Stomach (tissue), 9 donors: ENCODE measurements around the gene CCDC144A. TPM values are rescaled to one million over a fixed set of nuclear protein-coding genes. Genes with fewer than 3 reads are reported as not detected.
"Not testable (repeated sequence)": the region's sequence is repeated elsewhere in the genome, so short reads cannot be mapped to it uniquely, and the experiment has no call there.

ENCODE experiments used
- DNase-seq, 2 donors: peaks; one replicate each; pipeline versions ENCODE4 v3.0.0 to v3.0.0-alpha.2; 2013 to 2019
- H3K27ac ChIP-seq, 5 donors: fragments of 200-600 bp in 4 of 5; sonication (generic) in 4 of 5; one replicate each; pipeline ENCODE4 v1.5.1; 2013 to 2019; ENCODE audit warnings: mild to moderate bottlenecking in 1 of 5, moderate library complexity in 1 of 5
- H3K27me3 ChIP-seq, 3 donors: fragments of 200-600 bp; sonication (generic); one replicate each; pipeline ENCODE4 v1.5.1; 2017 to 2019; ENCODE audit warnings: mixed run types in 1 of 3
- H3K36me3 ChIP-seq, 4 donors: fragments of 200-600 bp; sonication (generic); 1 replicate in 3 of 4; 2 replicates in 1 of 4; pipeline ENCODE4 v1.5.1; 2016 to 2019
- H3K4me1 ChIP-seq, 4 donors: fragments of 200-600 bp; sonication (generic); one replicate each; pipeline ENCODE4 v1.5.1; 2016 to 2019
- H3K4me3 ChIP-seq, 4 donors: fragments of 200-600 bp; sonication (generic) in 3 of 4; one replicate each; pipeline ENCODE4 v1.5.1; 2016 to 2019; ENCODE audit warnings: mild to moderate bottlenecking in 1 of 4
- H3K9me3 ChIP-seq, 4 donors: fragments of 200-600 bp; sonication (generic); one replicate each; pipeline ENCODE4 v1.5.1; 2016 to 2019
- EP300 ChIP-seq: sonication (generic); formaldehyde crosslinking; IDR thresholded peaks from one replicate; pipeline ENCODE4 v1.6.1; 2017; ENCODE audit warnings: antibody characterized with exemption
- POLR2A ChIP-seq, 4 donors: fragments of 450-650 bp; IDR thresholded peaks; one replicate each; pipeline ENCODE4 v1.6.1; 2016; ENCODE audit warnings: antibody characterized with exemption in 4 of 4, control low read depth in 2 of 4, mild to moderate bottlenecking in 1 of 4, moderate library complexity in 1 of 4
- POLR2AphosphoS5 ChIP-seq, 3 donors: sonication (generic); formaldehyde crosslinking; IDR thresholded peaks; one replicate each; pipeline ENCODE4 v1.6.1; 2016; ENCODE audit warnings: antibody characterized with exemption in 3 of 3
- WGBS, 5 donors: extraction: QIAGEN DNeasy Blood & Tissue Kit in 3 of 5; methylation state at CpG; one replicate each; pipeline versions ENCODE4 v1.1.5 to v1.1.7; 2013 to 2018; 5-methylcytosine and 5-hydroxymethylcytosine counted together
- intact Hi-C: fragments of 100-400 bp; cut with DNase I; formaldehyde crosslinking; loops from one replicate; pipeline ENCODE4 v1.15.1; 2023; ENCODE audit warnings: low total_unique reads
- polyA plus RNA-seq, 3 donors: library from polyadenylated mRNA; stranded (reverse); fragments of 200-250 nt; gene quantifications; one replicate each; pipeline ENCODE4 v1.2.3, GENCODE V29; 2013
- total RNA-seq, 5 donors: library from RNA; depleted of rRNA; stranded (reverse); fragments of >200 nt; gene quantifications; one replicate each; pipeline versions ENCODE4 v1.1.0 to v1.2.3, GENCODE V29; 2014 to 2016
- TF ChIP-seq, protein P1 (sequence below), 7 experiments: fragments of 450-650 bp in 4 of 7; fragments of 200-600 bp in 3 of 7; sonication (generic) in 3 of 7; IDR thresholded peaks; one replicate each; pipeline ENCODE4 v1.5.1; 2016 to 2019; ENCODE audit warnings: antibody characterized with exemption in 7 of 7, control low read depth in 2 of 7, mild to moderate bottlenecking in 1 of 7
- donor health status: healthy with polysubstance abuse.
- donor health status: Bipolar disorder and iron deficiency.
- donor health status: healthy.

CCDC144A gene
- total and polyA plus RNA-seq, 8 donors = 0.23 to 70.1 (median 2.9) TPM; not detected in 2

DNA sequence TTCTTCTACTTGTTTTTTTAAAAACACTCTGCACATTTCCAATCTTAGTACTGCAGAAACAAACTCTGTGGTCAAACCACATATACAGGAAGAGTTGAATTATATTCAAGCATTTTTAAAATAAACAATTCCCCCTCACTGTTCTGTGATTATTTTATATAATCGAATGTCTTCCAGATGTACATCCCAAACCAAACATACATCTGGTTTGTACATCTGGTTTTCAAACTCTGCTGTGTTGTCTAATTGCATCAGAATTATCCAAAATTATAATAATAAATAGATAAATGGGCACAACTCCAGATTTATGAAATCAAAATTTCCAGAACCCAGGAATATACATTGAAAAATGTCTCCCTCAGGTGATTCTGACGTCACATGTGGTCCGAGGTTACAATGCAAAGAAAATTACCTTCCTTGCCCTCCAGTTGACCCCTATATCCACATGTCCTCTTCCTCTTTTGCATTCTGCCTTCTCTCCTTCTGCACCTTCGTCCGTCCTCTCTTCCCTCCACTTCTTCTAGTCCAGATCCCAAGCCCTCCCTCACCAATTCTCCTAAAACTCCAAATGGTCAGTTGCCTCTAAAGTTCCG, 13.3 kb upstream of the CCDC144A start:
- Histone ChIP-seq H3K36me3 (no peaks in the 10 kb centered on the region), H3K4me1 (no peaks in the 10 kb centered on the region), H3K9me3 (no peaks in the 10 kb centered on the region), H3K4me3 (no peak overlapping the region), H3K27ac (no peak overlapping the region), H3K27me3 (peaks cover 0 to 18% (median 0%) of the 10 kb centered on the region in 3 donors)
- DNase-seq = no peak
- TF ChIP-seq, protein P1, sequence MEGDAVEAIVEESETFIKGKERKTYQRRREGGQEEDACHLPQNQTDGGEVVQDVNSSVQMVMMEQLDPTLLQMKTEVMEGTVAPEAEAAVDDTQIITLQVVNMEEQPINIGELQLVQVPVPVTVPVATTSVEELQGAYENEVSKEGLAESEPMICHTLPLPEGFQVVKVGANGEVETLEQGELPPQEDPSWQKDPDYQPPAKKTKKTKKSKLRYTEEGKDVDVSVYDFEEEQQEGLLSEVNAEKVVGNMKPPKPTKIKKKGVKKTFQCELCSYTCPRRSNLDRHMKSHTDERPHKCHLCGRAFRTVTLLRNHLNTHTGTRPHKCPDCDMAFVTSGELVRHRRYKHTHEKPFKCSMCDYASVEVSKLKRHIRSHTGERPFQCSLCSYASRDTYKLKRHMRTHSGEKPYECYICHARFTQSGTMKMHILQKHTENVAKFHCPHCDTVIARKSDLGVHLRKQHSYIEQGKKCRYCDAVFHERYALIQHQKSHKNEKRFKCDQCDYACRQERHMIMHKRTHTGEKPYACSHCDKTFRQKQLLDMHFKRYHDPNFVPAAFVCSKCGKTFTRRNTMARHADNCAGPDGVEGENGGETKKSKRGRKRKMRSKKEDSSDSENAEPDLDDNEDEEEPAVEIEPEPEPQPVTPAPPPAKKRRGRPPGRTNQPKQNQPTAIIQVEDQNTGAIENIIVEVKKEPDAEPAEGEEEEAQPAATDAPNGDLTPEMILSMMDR (IDR thresholded peaks at IDR 0.05) = no peak
- TF ChIP-seq POLR2AphosphoS5 (IDR thresholded peaks at IDR 0.05) = no peak
- TF ChIP-seq EP300 = no peak
- TF ChIP-seq POLR2A (IDR thresholded peaks at IDR 0.05) = no peak
- intact Hi-C loops = no loop called here
- WGBS, 5 donors = 71 to 85% (median 81%) methylated on average over 6 of the region's 6 CpGs

DNA sequence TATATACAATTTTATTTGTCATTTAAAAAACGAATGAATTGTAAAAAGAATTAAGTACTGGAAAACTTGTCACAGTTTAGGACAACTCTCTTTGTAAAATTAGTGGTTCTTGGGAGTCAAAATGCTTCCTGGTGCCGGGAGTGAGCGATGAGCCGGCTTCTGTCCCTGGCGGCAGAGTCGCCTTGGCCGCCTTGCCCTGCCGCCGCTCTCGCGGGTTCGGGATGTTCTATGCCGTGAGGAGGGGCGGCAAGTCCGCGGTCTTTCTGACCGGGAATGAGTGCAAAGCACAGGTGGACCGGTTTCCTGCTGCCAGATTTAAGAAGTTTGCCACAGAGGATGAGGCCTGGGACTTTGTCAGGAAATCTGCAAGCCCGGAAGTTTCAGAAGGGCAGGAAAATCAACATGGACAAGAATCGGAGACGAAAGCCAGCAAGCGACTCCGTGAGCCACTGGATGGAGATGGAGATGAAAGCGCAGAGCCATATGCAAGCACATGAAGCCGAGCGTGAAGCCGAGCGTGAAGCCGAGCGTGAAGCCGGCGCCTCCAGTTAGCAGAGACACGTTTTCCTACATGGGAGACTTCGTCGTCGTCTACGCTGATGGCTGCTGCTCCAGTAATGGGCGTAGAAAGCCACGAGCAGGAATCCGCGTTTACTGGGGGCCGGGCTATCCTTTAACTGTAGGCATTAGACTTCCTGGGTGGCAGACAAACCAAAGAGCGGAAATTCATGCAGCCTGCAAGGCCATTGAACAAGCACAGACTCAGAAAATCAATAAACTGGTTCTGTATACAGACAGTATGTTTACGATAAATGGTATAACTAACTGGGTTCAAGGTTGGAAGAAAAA, 6.5 kb upstream of the CCDC144A start:
- intact Hi-C loops, H3K27ac ChIP-seq, H3K36me3 ChIP-seq, H3K9me3 ChIP-seq, H3K4me1 ChIP-seq: not testable (repeated sequence)
- peak in 1 of 2 donors; percentile 32 for DNase-seq
- WGBS, 5 donors = 40 to 56% (median 46%) methylated on average over 44 of the region's 44 CpGs
- peaks cover 3 to 36% (median 7%) of the 10 kb centered on the region in 3 donors for H3K27me3 ChIP-seq
- peak overlapping the region in 1 of 4 donors; percentile 11 for H3K4me3 ChIP-seq

DNA sequence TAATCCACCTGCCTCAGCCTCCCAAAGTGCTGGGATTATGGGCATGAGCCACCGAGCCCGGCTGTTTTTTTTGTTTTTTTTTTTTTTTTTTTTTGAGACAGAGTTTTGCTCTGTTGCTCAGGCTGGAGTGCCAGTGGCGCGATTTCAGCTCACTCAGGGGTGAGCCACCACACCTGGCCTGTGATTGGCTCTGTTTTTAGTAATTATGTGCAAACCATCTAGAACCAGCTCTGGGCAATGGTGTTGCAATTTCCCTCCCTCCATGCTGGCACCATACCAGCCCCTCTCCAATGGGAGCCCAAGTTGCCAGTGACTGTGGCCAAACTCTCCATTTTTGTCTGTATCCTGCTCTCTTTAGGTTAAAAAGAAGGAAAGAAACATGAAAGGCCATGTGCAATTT, 4.0 kb upstream of the CCDC144A start:
- not testable (repeated sequence) for DNase-seq

DNA sequence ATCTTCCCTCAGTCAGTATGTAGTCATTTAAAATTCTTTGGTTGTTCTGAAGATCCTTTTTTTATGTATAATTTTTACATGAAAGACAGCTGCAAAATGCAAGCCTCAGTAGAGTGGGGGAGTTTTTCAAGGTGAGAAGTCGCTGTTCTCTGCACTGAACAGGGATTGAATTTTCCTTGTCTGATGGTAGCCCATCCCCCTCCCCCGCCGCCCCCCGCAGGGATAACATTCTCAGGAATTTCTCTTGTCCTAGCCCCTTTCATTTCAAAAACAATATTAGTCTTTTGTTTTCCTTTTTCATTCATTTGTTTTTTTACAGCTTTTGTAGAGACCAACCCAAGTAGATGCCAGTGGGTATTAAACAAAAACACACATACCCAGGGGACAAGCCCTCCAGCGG, 2.9 kb upstream of the CCDC144A start:
- intact Hi-C loops, H3K27ac ChIP-seq, H3K9me3 ChIP-seq, H3K36me3 ChIP-seq, DNase-seq, H3K4me3 ChIP-seq, H3K4me1 ChIP-seq: not testable (repeated sequence)
- H3K27me3 ChIP-seq = peaks cover 3 to 27% (median 7%) of the 10 kb centered on the region in 3 donors
- 45 to 68% (median 55%) methylated on average over 5 of the region's 5 CpGs for WGBS, 5 donors

More for the DNA sequence above, 4.0 kb upstream of the CCDC144A start:
- H3K9me3 ChIP-seq, H3K27ac ChIP-seq, H3K4me1 ChIP-seq, H3K4me3 ChIP-seq, H3K36me3 ChIP-seq, intact Hi-C loops: not testable (repeated sequence)
- H3K27me3 ChIP-seq = peaks cover 3 to 31% (median 7%) of the 10 kb centered on the region in 3 donors
- WGBS, 5 donors = 82 to 94% (median 89%) methylated on average over 4 of the region's 4 CpGs

DNA sequence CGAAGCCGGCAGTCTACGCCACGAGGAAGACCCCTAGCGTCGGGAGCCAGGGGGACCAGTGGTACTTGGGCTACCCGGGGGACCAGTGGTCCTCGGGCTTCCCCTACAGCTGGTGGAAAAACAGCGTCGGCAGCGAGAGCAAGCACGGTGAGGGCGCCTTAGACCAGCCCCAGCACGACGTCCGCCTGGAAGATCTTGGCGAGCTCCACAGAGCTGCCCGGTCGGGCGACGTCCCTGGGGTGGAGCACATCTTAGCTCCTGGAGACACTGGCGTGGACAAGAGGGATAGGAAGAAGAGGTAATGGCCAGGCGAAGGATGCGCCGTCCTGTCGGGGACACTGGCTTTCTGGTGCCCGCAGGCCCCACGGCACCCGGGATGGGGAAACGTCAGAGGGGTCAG, 406 bp downstream of the CCDC144A start:
- H3K27me3 ChIP-seq, intact Hi-C loops, H3K36me3 ChIP-seq, H3K9me3 ChIP-seq, H3K4me1 ChIP-seq, DNase-seq, H3K27ac ChIP-seq: not testable (repeated sequence)
- WGBS, 5 donors = 72 to 95% (median 92%) methylated on average over 20 to 30 of the region's 30 CpGs
- peak overlapping the region in 1 of 4 donors; percentile 24 for H3K4me3 ChIP-seq

DNA sequence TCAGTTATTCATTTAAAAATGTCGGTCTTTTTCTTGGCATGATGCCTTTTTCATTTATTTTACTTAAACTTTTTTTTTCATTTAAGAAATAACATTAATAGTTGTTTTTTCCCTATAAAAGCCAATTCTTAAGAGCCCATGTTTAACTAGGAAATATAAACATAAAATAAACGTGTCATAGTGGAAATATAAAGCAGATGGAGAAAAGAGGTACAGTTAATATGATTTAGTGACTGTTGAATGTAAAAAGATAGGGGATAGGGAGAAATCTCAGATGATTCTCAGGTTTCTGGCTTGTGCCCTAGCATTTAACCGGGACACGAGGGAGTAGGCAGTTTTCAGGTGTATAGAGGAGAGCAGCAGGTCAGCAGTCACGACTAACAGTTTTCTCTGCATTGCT, 7.6 kb downstream of the CCDC144A start:
- H3K36me3 ChIP-seq, H3K27ac ChIP-seq, H3K9me3 ChIP-seq, H3K4me1 ChIP-seq, DNase-seq, H3K4me3 ChIP-seq, H3K27me3 ChIP-seq, intact Hi-C loops: not testable (repeated sequence)
- WGBS, 5 donors = 54 to 73% (median 68%) methylated on average over 5 of the region's 5 CpGs

DNA sequence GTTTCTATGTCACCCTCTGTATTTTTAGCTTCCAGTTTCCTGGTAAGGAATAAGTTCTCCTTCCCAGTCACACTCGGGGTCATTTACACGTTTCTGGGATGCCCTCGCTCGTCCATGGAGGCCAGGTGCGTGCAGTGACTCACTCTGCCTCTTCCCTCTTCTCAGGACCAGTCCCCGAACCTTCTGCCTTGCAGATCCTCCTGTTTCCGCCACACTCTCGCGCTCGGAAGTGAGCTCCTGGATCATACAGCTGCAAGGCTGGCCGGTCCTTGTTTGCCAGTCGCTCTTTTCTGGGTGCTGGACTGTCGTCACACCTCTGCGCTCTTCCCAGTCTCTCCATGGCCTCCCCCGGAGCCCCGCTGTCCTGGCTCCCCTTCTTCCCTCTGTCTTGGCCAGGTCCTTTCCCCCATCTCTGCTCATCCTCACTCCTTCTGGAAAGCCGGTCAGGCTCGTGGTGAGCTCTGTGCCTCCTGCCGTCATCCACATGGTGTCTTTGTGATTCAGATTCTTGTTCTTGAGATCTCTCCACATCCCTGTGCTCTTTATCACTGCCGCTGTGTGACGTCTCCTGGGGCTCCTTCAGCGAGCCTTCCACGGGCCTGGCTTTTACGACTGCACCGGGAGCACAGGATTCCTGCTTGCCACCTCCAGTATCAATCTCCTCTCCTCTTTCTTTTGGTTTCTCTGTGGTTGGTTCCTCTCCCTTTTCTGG, 55.6 kb downstream of the CCDC144A start:
- H3K9me3 ChIP-seq, H3K4me3 ChIP-seq, H3K27ac ChIP-seq, intact Hi-C loops, H3K4me1 ChIP-seq, H3K36me3 ChIP-seq: not testable (repeated sequence)
- DNase-seq = peak in 1 of 2 donors; percentile 6
- peaks cover 0 to 35% (median 0%) of the 10 kb centered on the region in 3 donors for H3K27me3 ChIP-seq
- WGBS, 5 donors = 5 to 12% (median 9%) methylated on average over 17 to 24 of the region's 25 CpGs

DNA sequence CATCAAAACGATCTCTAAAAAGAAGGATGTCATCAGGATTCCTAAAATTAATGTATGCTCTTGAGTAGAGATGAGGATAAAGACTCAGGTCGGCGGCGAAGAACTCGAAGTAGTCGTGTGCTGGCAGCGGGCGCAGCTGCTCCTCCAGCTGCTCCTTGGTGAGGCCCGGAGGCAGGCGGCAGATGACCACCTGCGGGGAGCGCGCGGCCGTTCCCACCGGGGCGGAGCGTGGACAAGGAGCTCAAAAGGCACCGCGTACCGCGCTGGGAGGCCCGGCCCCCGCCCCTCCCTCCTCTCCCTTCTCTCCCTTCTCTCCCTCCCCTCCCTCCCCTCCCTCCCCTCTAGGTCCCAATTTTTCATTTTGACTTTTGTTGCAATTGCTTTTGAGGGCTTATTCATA, 56.5 kb downstream of the CCDC144A start:
- intact Hi-C loops, H3K27ac ChIP-seq, H3K9me3 ChIP-seq, H3K4me3 ChIP-seq, H3K36me3 ChIP-seq, H3K4me1 ChIP-seq: not testable (repeated sequence)
- H3K27me3 ChIP-seq = peaks cover 0 to 35% (median 0%) of the 10 kb centered on the region in 3 donors
- peak in 1 of 2 donors; percentile 0 for DNase-seq
- 4 to 21% (median 16%) methylated on average over 7 to 21 of the region's 24 CpGs for WGBS, 5 donors

DNA sequence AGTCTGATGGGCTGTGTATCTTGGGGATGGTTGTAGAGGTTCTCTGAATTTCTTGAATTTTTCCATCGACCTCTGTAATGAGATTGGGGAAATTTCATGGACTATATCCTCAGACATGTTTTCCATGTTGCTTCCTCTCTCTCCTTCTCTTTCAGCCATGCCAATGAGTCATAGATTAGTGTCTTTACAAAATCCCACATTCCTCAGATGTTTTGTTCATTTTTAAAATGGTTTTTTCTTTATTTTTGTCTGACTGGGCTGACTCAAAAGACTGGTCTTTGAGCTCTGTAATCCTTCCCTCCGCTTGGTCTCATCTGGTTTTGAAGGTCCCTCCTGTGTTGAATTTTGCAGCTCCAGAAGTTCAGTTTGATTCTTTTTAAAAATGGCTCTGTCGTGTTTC, 60.5 kb downstream of the CCDC144A start:
- H3K36me3 ChIP-seq, H3K27ac ChIP-seq, H3K9me3 ChIP-seq, DNase-seq, H3K4me3 ChIP-seq, H3K4me1 ChIP-seq, intact Hi-C loops: not testable (repeated sequence)
- peaks cover 0 to 27% (median 0%) of the 10 kb centered on the region in 3 donors for H3K27me3 ChIP-seq
- 15 to 61% (median 40%) methylated on average over 1 to 3 of the region's 3 CpGs for WGBS, 5 donors
